ENCODE measurements around the gene CTNNA2.

The CTNNA2 gene

DNA sequence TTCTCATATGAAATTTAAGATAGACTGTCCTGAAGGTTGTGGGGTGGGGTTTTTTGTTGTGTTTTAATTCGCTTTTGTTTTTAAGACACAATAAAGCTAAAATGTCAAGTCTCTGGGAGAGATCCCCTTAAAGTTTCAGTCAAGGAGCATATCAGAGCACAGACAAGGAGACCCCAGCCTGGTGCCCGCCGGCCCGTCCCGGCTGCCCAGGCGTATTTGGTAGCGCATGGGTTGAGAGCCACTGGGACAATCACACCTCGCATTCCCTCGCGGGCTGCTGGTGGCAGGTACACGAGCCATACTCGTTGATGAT, 789.1 kb downstream of the CTNNA2 start:
- no peak for DNase-seq

- DNase-seq: no peak
These were observed 789.6 kb downstream of the CTNNA2 start for GRCh38 chr2:80302314-80303005.

DNA sequence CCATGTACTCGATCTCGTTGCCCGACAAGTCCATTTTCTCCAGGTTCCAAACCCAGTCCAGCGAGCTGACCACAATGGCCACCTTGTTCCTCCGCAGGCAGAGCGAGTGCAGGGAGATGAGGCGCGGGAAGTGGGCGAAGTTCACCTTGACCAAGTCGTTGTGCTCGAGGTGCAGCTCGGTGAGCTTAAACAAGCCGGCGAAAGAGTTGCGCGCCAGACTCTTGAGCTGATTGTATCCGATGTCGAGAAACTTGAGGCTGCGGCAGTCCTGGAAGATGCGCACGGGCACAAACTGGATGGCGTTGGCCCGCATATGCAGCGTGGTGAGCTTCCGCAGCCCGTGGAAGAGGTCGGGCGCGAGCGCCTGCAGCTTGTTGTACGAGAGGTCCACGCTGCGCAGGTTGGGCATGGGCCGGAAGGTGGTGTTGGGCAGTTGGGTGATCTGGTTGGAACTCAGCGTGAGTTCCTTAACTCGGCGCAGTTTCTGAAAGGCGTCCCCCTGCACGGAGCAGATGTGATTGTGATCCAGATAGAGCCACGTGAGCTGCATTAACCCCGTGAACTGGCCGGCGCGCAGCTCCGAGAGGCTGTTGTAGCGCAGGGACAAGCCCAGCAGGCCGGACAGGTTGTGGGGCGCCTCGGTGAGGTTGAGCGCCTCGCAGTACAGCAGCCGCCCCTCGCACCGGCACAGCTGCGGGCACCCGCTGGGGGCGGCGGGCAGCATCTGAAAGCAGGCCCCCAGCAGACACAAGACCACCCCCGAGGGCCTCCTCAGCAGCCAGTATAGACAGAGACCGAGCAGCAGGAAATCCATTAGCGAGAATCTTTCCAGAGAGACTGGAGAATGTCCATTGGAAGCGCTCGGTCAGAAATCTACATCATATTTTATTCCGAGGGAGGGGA, 790.4 kb downstream of the CTNNA2 start:
- peak in 1 of 5 experiments; percentile 5 for DNase-seq

- no peak for DNase-seq
These were observed 791.3 kb downstream of the CTNNA2 start, which contains the start of gene LRRTM1 for GRCh38 chr2:80303909-80304837. TSS of gene LRRTM1 (minus strand) at chr2:80304752. CDS start at chr2:80303819, 933 bp downstream.

- no peak for DNase-seq
These were observed 798.5 kb downstream of the CTNNA2 start for GRCh38 chr2:80311304-80311703.

- DNase-seq: no peak
These were observed 799.5 kb downstream of the CTNNA2 start for GRCh38 chr2:80312282-80312839.

GRCh38 chr2:80322311-80322920, 809.6 kb downstream of the CTNNA2 start:
- DNase-seq: no peak

DNA sequence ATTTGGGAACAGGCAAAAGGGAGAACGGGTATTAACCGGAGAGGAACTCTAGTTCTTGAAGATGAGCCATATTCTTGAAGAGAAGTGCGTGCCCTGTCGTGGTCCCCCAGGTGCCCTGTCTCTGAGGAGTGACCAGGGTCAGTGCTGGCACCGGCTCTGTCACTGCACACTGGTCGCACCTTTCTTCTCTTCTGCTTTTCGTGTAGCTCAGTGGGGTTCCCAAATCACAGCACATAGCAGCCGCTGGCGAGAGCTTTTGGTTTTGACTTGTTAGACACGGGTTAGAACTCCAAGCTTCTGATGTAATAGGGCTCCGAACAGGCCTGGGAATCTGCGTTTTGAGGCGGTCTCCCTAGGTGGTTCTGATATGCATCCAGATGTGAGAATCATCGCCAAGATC, 810.1 kb downstream of the CTNNA2 start:
- no peak for DNase-seq

DNA sequence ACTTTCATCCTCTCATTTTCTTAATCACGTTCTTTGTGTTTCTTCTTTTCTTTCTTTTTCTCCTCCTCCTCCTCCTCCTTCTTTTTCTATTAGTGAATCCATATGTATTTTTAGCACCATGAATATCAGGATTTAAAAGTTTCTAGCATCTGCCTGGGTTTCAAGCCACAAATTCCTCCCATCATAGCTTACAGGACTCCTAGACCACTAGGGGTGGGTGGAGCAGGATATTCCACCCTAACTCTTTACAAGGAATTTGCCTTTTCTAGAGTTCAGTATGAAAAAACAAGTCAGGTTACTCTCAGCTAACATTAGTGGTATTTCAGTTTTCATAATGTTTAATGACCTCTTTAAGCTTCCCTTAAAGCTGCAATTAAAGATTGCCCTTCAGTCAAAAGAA, 810.8 kb downstream of the CTNNA2 start:
- no peak for DNase-seq

GRCh38 chr2:80324525-80324924, 811.7 kb downstream of the CTNNA2 start:
- DNase-seq: no peak

DNA sequence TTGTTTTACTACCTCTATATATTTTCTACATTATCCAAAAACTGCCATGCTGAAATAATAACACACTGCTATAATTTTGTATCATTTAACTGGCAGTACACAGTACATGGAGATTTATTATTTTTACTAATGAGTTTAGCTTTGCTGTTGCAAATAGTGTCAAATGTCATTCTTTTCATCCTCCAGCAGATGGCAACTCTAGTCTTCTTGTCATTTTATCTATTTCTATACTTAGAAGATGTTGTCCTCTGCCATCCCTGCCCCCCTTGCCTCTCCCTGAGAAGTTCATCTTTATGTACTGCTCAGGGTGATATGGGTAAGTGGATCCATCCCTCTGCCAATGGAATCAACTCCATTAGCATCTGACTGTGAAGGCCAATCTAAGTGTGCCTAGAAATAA, 813.4 kb downstream of the CTNNA2 start:
- no peak for DNase-seq

DNA sequence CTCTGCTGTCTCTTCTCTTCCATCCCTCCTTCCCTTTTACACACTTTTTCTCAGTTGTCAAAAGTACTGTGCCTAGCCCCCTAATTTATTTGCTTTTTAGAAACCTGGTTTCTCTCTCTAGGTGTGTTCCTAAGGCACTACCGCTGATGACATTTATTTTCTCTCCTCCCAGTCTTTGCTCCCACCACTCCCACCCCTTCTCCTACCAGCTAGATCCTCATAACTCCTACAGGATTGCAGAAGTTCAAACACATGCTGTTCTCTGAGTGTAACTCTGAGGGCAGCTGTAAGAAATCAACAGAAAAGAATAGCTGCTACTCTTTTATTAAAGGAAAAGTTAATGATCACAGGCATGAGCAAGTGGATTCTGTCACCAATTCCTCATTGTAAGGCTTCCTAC, 814.0 kb downstream of the CTNNA2 start:
- DNase-seq: no peak

GRCh38 chr2:80328159-80328571, 815.3 kb downstream of the CTNNA2 start:
- no peak for DNase-seq

GRCh38 chr2:80329491-80329890, 816.6 kb downstream of the CTNNA2 start:
- DNase-seq: no peak

DNA sequence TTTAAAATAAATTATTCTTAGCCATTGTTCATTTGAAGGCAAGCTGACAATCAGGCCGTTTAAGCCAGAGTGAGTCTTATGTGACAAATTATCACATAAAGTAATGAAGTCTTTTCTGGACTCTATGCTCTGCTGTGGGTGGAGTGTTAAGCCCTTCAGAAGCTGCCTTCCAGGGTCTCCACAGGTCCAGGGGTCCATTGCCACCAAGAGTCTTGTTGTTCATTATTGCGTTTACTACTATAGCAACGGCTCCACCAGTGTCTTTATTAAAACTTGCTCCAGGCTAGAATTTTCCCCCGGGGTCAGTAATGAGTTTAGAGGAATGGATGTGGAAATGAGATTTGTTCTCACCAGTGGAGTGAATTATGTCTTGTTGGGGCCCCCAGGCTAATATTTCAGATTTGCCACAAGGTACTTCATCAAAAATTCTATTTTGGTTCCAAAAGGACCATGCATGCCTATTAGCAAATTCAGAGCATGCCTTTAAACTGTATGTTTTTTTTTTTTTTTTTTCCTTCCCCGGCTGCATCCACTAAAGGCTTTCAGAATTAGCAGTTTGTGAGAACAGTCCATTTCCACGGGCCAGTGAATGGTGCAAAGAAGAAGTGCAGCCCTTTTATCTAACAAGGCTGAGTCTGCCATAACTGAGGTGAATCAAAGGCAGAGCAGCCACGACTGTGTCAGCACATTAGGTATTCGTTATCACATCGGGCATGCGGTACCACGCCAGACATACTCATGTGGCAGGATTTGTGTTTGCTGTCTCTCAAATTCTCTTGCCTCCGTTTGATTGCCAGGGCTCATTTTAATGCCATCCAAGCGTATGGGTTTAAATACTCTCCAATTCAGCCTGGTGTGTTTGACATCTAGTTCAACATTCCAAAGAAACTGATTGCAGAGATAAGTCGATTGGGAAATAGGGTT, 817.9 kb downstream of the CTNNA2 start:
- no peak for DNase-seq

DNA sequence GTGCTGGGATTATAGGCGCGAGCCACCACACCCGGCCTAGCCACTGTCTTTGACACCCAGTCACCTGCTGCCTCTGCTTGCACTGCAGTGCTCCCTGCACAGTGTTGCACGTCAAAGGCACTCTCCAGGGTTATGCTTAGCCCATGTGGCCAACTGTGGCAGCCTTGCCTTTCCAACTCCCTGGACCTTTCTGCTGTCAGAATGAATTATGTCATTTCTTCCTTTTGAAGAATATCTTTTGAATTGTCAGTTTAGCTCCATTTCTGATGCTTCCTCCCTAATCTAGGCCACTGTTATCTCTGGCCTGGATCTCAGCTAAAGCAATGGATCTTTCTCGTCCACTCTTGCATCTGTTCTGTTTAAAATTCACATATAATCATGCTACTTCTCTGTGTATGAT, 821.0 kb downstream of the CTNNA2 start:
- no peak for DNase-seq

DNA sequence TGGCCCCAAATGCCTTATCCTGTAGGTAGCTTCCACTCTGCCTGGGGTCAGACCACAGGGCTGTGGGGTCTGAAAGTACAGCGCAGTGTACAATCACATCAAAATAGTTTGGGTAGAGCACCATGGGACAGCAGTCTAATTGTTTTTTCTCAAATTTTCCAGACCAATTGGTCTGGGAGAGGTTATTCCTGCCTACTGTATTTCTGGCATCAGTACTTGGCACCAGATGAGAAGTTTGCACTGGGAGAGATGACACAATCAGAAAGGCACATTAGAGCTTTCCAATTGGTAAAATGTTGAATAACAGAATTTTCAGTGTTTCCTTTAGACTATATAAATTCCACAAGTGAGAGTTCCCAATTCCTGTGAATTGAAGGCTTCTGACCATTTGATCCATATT, 822.6 kb downstream of the CTNNA2 start:
- no peak for DNase-seq

- DNase-seq: no peak
These were observed 825.9 kb downstream of the CTNNA2 start for GRCh38 chr2:80338794-80339193.

DNA sequence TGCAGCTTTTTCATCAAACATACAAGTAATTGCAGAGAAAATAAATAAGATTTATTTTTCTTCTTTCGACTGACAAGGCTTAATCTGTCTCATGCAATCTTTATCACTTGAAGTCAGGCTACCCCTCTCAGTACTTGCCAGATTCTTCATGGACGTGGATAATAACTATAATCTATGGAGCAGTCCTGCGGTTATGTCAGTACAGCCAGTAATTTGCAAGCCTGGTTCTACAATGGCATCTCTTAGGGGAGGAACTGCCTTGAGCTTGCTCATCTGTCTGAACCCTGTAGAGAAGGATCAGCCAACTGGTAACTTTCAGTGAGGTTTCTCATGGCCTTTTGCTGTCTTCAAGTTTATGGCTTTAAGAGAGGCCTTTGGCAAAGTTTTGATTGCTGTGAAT, 827.2 kb downstream of the CTNNA2 start:
- DNase-seq: no peak

DNA sequence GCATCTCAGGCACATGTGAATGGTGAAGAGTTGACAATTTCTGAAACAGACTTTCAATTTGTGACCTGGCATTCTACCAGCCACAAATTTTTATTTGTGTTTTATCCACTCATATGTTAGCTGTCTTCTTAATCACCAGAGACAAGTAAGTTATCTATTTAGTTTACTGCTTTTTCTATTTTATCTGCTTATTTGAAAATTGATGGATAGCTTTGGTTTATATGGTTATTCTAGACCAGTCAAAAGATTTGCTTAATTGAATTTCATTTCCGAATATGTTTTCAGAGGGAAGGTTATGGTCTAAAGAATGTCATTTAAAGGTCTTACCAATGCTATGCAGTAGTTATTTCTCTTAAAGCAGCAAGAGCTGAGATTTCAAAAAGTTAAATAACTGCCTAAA, 835.2 kb downstream of the CTNNA2 start:
- no peak for DNase-seq

DNA sequence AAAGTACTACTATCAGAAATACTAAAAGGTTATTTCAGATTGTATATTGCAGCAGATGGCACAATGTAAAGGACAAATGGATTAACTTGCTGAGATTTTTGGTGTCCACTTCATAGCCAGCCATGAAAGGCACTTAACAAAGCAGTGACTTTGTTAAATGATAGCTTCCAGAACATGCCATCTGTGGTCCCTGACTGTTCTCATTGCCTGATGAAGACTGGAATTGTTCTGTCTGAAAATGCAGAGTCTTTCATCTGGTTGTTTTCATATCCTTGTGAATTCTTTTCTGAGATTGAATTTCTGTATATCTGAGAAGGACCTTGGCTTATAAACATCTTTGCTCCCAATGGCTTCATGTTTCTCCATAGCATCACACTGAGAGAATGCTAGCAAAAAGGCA, 836.1 kb downstream of the CTNNA2 start:
- no peak for DNase-seq

All from T-helper 2 cell (primary cell).